ENCODE data around the gene VPS26C. TPM values are rescaled to one million over a fixed set of nuclear protein-coding genes. Genes with fewer than 3 reads are reported as not detected.

VPS26C gene
- total RNA-seq, 2 donors from 2014 or later = 48.1 to 60.7 TPM

GRCh38 chr21:37232274-37233018, 34.7 kb downstream of the VPS26C start:
- Histone ChIP-seq H3K4me3 (no peak overlapping the region), H3K27ac (no peak overlapping the region), H3K36me3 (peaks cover 22% of the 10 kb centered on the region), H3K9ac (ENCODE audit: low read depth in 2 of 2, low read length in 2 of 2) (no peak overlapping the region), H3K27me3 (no peaks in the 10 kb centered on the region), H3K9me3 (no peaks in the 10 kb centered on the region), H3K4me1 (no peaks in the 10 kb centered on the region)
- DNase-seq = no peak
- intact Hi-C loops (cut with DNase I) = no loop called here
- no peak for TF ChIP-seq CTCF (IDR thresholded peaks at IDR 0.05)

DNA sequence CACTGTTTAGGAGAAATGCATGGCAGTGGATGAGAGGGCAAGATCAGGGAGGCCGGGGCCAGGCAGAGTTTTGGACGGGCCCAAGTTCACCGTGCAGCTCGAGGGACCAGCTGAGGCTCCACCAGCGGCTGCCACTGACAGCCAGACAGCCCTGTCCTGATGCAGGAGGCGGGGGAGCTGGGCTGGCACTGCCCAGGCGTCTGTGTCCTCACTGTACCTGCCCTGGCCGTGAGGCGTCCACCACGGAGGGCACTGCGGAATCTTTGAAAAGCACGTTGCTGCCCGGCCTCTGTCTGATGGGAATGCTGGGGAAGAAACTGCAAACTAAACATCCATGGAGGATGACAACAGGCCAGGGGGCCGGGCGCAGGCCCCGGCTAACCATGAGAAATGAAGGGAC, 35.5 kb downstream of the VPS26C start:
- Histone ChIP-seq H3K36me3 (peaks cover 28% of the 10 kb centered on the region), H3K27ac (no peak overlapping the region), H3K9ac (ENCODE audit: low read depth in 2 of 2, low read length in 2 of 2) (no peak overlapping the region), H3K9me3 (no peaks in the 10 kb centered on the region), H3K27me3 (no peaks in the 10 kb centered on the region), H3K4me1 (no peaks in the 10 kb centered on the region), H3K4me3 (no peak overlapping the region)
- intact Hi-C loops (cut with DNase I) = no loop called here
- no peak for DNase-seq
- TF ChIP-seq CTCF (IDR thresholded peaks at IDR 0.05) = no peak

GRCh38 chr21:37231249-37231645, 35.9 kb downstream of the VPS26C start:
- no peaks in the 10 kb centered on the region for H3K4me1 ChIP-seq
- DNase-seq = no peak
- intact Hi-C loops (cut with DNase I) = no loop called here
- TF ChIP-seq CTCF (IDR thresholded peaks at IDR 0.05) = no peak
- H3K9ac ChIP-seq (ENCODE audit: low read depth in 2 of 2, low read length in 2 of 2) = no peak overlapping the region
- H3K27ac ChIP-seq = no peak overlapping the region
- H3K27me3 ChIP-seq = no peaks in the 10 kb centered on the region
- H3K9me3 ChIP-seq = no peaks in the 10 kb centered on the region
- H3K4me3 ChIP-seq = no peak overlapping the region
- H3K36me3 ChIP-seq = peaks cover 28% of the 10 kb centered on the region

- Histone ChIP-seq H3K4me1 (no peaks in the 10 kb centered on the region), H3K9ac (ENCODE audit: low read depth in 2 of 2, low read length in 2 of 2) (no peak overlapping the region), H3K27ac (no peak overlapping the region), H3K36me3 (peaks cover 28% of the 10 kb centered on the region), H3K9me3 (no peaks in the 10 kb centered on the region), H3K27me3 (no peaks in the 10 kb centered on the region), H3K4me3 (no peak overlapping the region)
- no peak for DNase-seq
- intact Hi-C loops (cut with DNase I) = no loop called here
- no peak for TF ChIP-seq CTCF (IDR thresholded peaks at IDR 0.05)
Measured at GRCh38 chr21:37230632-37231248, 36.4 kb downstream of the VPS26C start.

- Histone ChIP-seq H3K4me1 (no peaks in the 10 kb centered on the region), H3K36me3 (peaks cover 28% of the 10 kb centered on the region), H3K27ac (no peak overlapping the region), H3K27me3 (no peaks in the 10 kb centered on the region), H3K9ac (ENCODE audit: low read depth in 2 of 2, low read length in 2 of 2) (no peak overlapping the region), H3K9me3 (no peaks in the 10 kb centered on the region), H3K4me3 (no peak overlapping the region)
- intact Hi-C loops (cut with DNase I) = no loop called here
- TF ChIP-seq CTCF (IDR thresholded peaks at IDR 0.05) = no peak
- no peak for DNase-seq
Measured at GRCh38 chr21:37228003-37228400, 39.1 kb downstream of the VPS26C start.

All from colonic mucosa (tissue), 4 donors.